Activated CD8-positive, alpha-beta memory T cell treated with anti-CD3 and anti-CD28 coated beads for 48 hours (primary cell): Measurements from ENCODE around the gene STRN.
"Not testable (repeated sequence)": the region's sequence is repeated elsewhere in the genome, so short reads cannot be mapped to it uniquely, and the experiment has no call there.

Experiments
- DNase-seq, 3 experiments: peaks; one replicate each; pipeline ENCODE4 v3.0.0-alpha.2; 2020; ENCODE audit warnings: low read depth in 2 of 3, low spot score in 2 of 3

STRN gene

GRCh38 chr2:36849265-36849664, 117.1 kb downstream of the STRN start:
- DNase-seq: no peak

GRCh38 chr2:36843838-36844237, 122.5 kb downstream of the STRN start:
- no peak for DNase-seq

GRCh38 chr2:36839976-36840617, 126.2 kb downstream of the STRN start:
- no peak for DNase-seq

- no peak for DNase-seq
These were observed 131.4 kb downstream of the STRN start for GRCh38 chr2:36834731-36835524.

GRCh38 chr2:36834203-36834602, 132.1 kb downstream of the STRN start:
- no peak for DNase-seq

GRCh38 chr2:36831185-36831584, 135.2 kb downstream of the STRN start:
- no peak for DNase-seq

- not testable (repeated sequence) for DNase-seq
These were observed 141.7 kb downstream of the STRN start for GRCh38 chr2:36824683-36825082.

GRCh38 chr2:36824273-36824672, 142.1 kb downstream of the STRN start:
- no peak for DNase-seq

- DNase-seq: no peak
These were observed 142.5 kb downstream of the STRN start for GRCh38 chr2:36823862-36824261.

GRCh38 chr2:36820942-36821605, 145.3 kb downstream of the STRN start:
- no peak for DNase-seq

GRCh38 chr2:36819095-36819711, 147.1 kb downstream of the STRN start:
- no peak for DNase-seq

- DNase-seq: no peak
These were observed 147.8 kb downstream of the STRN start for GRCh38 chr2:36818542-36818941.

GRCh38 chr2:36812196-36812595, 154.1 kb downstream of the STRN start:
- DNase-seq: no peak

- no peak for DNase-seq
These were observed 155.3 kb downstream of the STRN start for GRCh38 chr2:36811071-36811470.

- DNase-seq: no peak
These were observed 157.3 kb downstream of the STRN start for GRCh38 chr2:36809069-36809445.

GRCh38 chr2:36808386-36809068, 157.8 kb downstream of the STRN start:
- no peak for DNase-seq

- no peak for DNase-seq
These were observed 159.0 kb downstream of the STRN start for GRCh38 chr2:36807223-36807886.

- DNase-seq: no peak
These were observed 160.6 kb downstream of the STRN start for GRCh38 chr2:36805635-36806224.

GRCh38 chr2:36802952-36803351, 163.4 kb downstream of the STRN start:
- DNase-seq: no peak

- DNase-seq: no peak
These were observed 165.2 kb downstream of the STRN start for GRCh38 chr2:36801088-36801487.
